NB4 (cell line): Measurements from ENCODE around the gene GGNBP2.

Experiments
- DNase-seq: peaks from one replicate; pipeline ENCODE4 v3.0.0; 2010; ENCODE audit warnings: low read depth
- H3K4me3 ChIP-seq: one replicate; pipeline ENCODE4 v1.5.1; 2011; ENCODE audit warnings: mild to moderate bottlenecking, low read depth, low read length, moderate library complexity
- MYC ChIP-seq: IDR thresholded peaks from 2 replicates; pipeline ENCODE4 v1.6.1; 2011; ENCODE audit warnings: low read depth, low read length
- POLR2A ChIP-seq: IDR thresholded peaks from 2 replicates; pipeline ENCODE4 v1.6.1; 2011; ENCODE audit warnings: mild to moderate bottlenecking; ENCODE audit not compliant: insufficient read length; ENCODE audit errors: extremely low read depth
- TF ChIP-seq, protein P1 (sequence below): IDR thresholded peaks from 2 replicates; pipeline ENCODE4 v1.6.1; 2011; ENCODE audit warnings: low read depth, low read length
- TF ChIP-seq, protein P2 (sequence below): IDR thresholded peaks from one replicate; pipeline ENCODE4 v1.5.1; 2012; ENCODE audit warnings: low read depth, low read length

Gene GGNBP2

GRCh38 chr17:36597226-36597625, 52.5 kb downstream of the GGNBP2 start:
- TF ChIP-seq POLR2A (no peak), MYC (no peak)
- TF ChIP-seq, protein P1, sequence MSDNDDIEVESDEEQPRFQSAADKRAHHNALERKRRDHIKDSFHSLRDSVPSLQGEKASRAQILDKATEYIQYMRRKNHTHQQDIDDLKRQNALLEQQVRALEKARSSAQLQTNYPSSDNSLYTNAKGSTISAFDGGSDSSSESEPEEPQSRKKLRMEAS, result no peak
- TF ChIP-seq, protein P2, sequence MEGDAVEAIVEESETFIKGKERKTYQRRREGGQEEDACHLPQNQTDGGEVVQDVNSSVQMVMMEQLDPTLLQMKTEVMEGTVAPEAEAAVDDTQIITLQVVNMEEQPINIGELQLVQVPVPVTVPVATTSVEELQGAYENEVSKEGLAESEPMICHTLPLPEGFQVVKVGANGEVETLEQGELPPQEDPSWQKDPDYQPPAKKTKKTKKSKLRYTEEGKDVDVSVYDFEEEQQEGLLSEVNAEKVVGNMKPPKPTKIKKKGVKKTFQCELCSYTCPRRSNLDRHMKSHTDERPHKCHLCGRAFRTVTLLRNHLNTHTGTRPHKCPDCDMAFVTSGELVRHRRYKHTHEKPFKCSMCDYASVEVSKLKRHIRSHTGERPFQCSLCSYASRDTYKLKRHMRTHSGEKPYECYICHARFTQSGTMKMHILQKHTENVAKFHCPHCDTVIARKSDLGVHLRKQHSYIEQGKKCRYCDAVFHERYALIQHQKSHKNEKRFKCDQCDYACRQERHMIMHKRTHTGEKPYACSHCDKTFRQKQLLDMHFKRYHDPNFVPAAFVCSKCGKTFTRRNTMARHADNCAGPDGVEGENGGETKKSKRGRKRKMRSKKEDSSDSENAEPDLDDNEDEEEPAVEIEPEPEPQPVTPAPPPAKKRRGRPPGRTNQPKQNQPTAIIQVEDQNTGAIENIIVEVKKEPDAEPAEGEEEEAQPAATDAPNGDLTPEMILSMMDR, result no peak
- no peak for DNase-seq
- H3K4me3 ChIP-seq, result no peak overlapping the region

GRCh38 chr17:36597866-36598777, 53.4 kb downstream of the GGNBP2 start:
- TF ChIP-seq POLR2A (no peak), MYC (no peak)
- TF ChIP-seq, protein P1, result no peak
- TF ChIP-seq, protein P2, result no peak
- no peak for DNase-seq
- no peak overlapping the region for H3K4me3 ChIP-seq

GRCh38 chr17:36598951-36599401, 54.3 kb downstream of the GGNBP2 start:
- no peak for DNase-seq

DNA sequence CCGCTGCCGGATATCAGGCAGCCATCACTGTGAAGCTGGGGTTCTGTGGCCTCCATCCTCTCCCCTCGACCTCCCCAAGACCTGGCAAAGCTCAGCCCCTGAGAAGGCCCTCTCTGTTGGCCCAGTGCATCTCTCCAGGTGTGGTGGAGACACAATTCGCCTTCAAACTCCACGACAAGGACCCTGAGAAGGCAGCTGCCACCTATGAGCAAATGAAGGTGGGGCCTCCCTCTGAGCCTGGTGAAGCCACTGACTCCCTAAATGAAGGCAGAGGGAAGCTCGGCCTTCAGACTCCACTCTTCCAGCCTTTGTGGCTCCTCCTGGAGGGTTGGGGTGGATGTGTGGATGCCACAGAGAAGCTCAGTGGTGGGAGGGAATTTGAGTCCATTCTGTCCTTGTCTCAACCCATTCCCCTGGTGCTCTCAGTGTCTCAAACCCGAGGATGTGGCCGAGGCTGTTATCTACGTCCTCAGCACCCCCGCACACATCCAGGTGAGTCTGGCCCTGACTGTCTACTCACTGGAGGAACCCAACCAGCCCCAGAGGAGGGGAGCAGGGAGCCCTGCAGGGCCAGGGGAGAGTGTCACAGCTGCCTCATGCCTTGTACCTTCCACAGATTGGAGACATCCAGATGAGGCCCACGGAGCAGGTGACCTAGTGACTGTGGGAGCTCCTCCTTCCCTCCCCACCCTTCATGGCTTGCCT, 55.0 kb downstream of the GGNBP2 start:
- H3K4me3 ChIP-seq, result no peak overlapping the region
- TF ChIP-seq POLR2A, result no peak
- TF ChIP-seq MYC, result no peak
- TF ChIP-seq, protein P1, result no peak
- TF ChIP-seq, protein P2, result no peak
- no peak for DNase-seq

More at GRCh38 chr17:36598951-36599401, 54.3 kb downstream of the GGNBP2 start:
- TF ChIP-seq, protein P1, result no peak
- TF ChIP-seq, protein P2, result no peak
- TF ChIP-seq MYC (no peak), POLR2A (no peak)
- no peak overlapping the region for H3K4me3 ChIP-seq

- DNase-seq, result no peak
- peak overlapping the region; percentile 83 for H3K4me3 ChIP-seq
- TF ChIP-seq POLR2A, result no peak
- TF ChIP-seq, protein P1, result no peak
- TF ChIP-seq MYC, result no peak
- TF ChIP-seq, protein P2, result no peak
Observed at GRCh38 chr17:36600465-36600864, 55.7 kb downstream of the GGNBP2 start.
